ENCODE measurements around the gene OSTC.
A peak's percentile ranks its signal among the peaks of the same experiment; 100 is the strongest.

Gene OSTC

DNA sequence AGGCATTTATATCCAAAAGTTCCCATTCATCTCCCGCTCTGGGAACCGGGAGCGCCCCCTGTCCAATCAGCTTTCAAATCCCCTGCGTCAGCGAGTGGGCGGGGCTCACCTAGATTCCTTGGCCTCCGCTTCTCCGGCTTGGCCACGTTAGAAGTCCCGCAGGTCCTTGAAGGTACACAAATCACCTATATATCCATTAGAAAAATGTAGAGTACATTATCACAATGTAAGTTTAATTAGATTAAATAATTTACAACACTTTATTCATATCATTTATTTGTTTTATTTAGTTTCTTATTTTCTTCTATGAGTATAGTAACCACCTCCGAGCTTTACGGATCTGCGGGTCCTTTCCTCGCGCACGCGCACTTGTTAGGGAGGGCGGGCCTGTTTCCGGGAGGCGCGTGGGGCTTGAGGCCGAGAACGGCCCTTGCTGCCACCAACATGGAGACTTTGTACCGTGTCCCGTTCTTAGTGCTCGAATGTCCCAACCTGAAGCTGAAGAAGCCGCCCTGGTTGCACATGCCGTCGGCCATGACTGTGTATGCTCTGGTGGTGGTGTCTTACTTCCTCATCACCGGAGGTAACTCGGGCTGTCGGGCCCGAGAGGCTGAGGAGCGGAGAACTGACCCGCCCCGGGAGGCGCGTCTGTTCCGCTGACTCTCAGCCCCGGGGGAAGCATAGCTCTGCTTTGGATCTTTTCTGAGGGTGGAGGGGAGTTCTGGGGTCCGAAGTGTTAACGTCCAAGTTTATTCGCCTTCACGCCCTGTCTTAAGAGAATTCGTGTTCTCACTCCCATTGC lies at the start of gene OSTC:
Gene OSTC (plus strand): TSS at position 388 of the 802 bp plus-strand sequence. CDS start 57 bp downstream, at position 445.
- H3K4me1 ChIP-seq (ENCODE audit: insufficient read depth, low read length, severe bottlenecking): peaks cover 15% of the 10 kb centered on the region
- H4K20me1 ChIP-seq (ENCODE audit: insufficient read depth, low read length): no peaks in the 10 kb centered on the region
- peaks cover 37% of the 10 kb centered on the region for H3K79me2 ChIP-seq (ENCODE audit: insufficient read depth, low read length)
- H2AFZ ChIP-seq (ENCODE audit: low read length): peak within 1 kb of the TSS; percentile 98
- H3F3A ChIP-seq (ENCODE audit: insufficient read depth, low read length): no peaks in the 10 kb centered on the region
- no peaks in the 10 kb centered on the region for H3K9me2 ChIP-seq (ENCODE audit: low read depth, low read length)
- H3K9ac ChIP-seq (ENCODE audit: low read length): peak within 1 kb of the TSS; percentile 90
- H3K27me3 ChIP-seq (ENCODE audit: insufficient read depth, low read length): no peaks in the 10 kb centered on the region
- H3K9me3 ChIP-seq (ENCODE audit: low read length): no peaks in the 10 kb centered on the region
- TF ChIP-seq, protein P1, sequence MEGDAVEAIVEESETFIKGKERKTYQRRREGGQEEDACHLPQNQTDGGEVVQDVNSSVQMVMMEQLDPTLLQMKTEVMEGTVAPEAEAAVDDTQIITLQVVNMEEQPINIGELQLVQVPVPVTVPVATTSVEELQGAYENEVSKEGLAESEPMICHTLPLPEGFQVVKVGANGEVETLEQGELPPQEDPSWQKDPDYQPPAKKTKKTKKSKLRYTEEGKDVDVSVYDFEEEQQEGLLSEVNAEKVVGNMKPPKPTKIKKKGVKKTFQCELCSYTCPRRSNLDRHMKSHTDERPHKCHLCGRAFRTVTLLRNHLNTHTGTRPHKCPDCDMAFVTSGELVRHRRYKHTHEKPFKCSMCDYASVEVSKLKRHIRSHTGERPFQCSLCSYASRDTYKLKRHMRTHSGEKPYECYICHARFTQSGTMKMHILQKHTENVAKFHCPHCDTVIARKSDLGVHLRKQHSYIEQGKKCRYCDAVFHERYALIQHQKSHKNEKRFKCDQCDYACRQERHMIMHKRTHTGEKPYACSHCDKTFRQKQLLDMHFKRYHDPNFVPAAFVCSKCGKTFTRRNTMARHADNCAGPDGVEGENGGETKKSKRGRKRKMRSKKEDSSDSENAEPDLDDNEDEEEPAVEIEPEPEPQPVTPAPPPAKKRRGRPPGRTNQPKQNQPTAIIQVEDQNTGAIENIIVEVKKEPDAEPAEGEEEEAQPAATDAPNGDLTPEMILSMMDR (IDR thresholded peaks at IDR 0.05; ENCODE audit: low read length): no peak
- no peak for TF ChIP-seq EZH2 (IDR thresholded peaks at IDR 0.05; ENCODE audit: borderline replicate concordance, low read length)
- H3K27ac ChIP-seq (ENCODE audit: low read depth, low read length, poor library complexity, severe bottlenecking): peak within 1 kb of the TSS; percentile 61
- H3K36me3 ChIP-seq (ENCODE audit: insufficient read depth, low read length): peaks cover 13% of the 10 kb centered on the region
- H3K4me2 ChIP-seq (ENCODE audit: low read length): peak within 1 kb of the TSS; percentile 67
- H3K4me3 ChIP-seq (ENCODE audit: low read depth, low read length, poor library complexity, severe bottlenecking): peak within 1 kb of the TSS; percentile 93

DNA sequence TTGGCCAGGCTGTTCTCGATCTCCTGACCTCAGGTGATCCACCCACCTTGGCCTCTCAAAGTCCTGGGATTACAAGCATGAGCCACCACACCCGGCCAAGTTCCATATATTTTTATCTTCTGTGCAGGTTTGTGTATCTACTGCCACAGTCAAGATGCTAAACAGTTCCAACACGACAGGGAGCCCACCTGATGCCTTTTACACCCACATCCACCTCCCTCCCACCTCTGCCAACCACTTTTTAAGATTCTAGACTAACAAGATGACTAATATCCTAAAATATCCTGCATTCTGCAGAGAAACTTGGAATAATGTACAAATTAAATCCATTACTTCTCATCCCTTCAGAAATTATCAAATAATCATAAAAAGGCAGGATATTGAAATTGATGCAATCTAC lies 49.3 kb upstream of the OSTC start:
- no peak overlapping the region for H3K27ac ChIP-seq (ENCODE audit: low read depth, low read length, poor library complexity, severe bottlenecking)
- H2AFZ ChIP-seq (ENCODE audit: low read length): no peak overlapping the region
- no peaks in the 10 kb centered on the region for H4K20me1 ChIP-seq (ENCODE audit: insufficient read depth, low read length)
- no peak overlapping the region for H3K9ac ChIP-seq (ENCODE audit: low read length)
- H3F3A ChIP-seq (ENCODE audit: insufficient read depth, low read length): no peaks in the 10 kb centered on the region
- no peaks in the 10 kb centered on the region for H3K36me3 ChIP-seq (ENCODE audit: insufficient read depth, low read length)
- H3K9me2 ChIP-seq (ENCODE audit: low read depth, low read length): no peaks in the 10 kb centered on the region
- H3K4me1 ChIP-seq (ENCODE audit: insufficient read depth, low read length, severe bottlenecking): no peaks in the 10 kb centered on the region
- TF ChIP-seq EZH2 (IDR thresholded peaks at IDR 0.05; ENCODE audit: borderline replicate concordance, low read length): no peak
- TF ChIP-seq, protein P1 (IDR thresholded peaks at IDR 0.05; ENCODE audit: low read length): no peak
- H3K79me2 ChIP-seq (ENCODE audit: insufficient read depth, low read length): no peaks in the 10 kb centered on the region
- no peak overlapping the region for H3K4me2 ChIP-seq (ENCODE audit: low read length)
- H3K27me3 ChIP-seq (ENCODE audit: insufficient read depth, low read length): no peaks in the 10 kb centered on the region
- H3K4me3 ChIP-seq (ENCODE audit: low read depth, low read length, poor library complexity, severe bottlenecking): no peak overlapping the region
- no peaks in the 10 kb centered on the region for H3K9me3 ChIP-seq (ENCODE audit: low read length)

DNA sequence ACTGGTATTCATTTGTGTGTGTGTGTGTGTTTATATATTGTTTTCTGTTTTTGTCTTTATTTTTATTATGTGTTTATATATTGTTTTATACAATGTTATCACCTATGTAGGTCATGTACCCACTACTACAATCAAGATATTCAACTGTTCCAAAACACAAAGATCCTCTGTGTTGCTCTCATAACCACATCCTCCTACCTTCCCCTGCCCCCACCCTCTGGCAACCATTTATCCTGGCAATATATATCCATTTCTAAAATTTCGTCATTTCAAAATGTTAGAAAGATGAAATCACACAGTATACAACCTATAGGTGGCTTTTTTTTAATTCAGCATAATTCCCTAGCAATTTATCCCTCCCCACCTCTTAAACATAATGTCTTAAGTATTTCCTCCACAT lies 48.9 kb upstream of the OSTC start:
- H3K27ac ChIP-seq (ENCODE audit: low read depth, low read length, poor library complexity, severe bottlenecking): no peak overlapping the region
- H3K27me3 ChIP-seq (ENCODE audit: insufficient read depth, low read length): no peaks in the 10 kb centered on the region
- no peaks in the 10 kb centered on the region for H4K20me1 ChIP-seq (ENCODE audit: insufficient read depth, low read length)
- H3K4me1 ChIP-seq (ENCODE audit: insufficient read depth, low read length, severe bottlenecking): no peaks in the 10 kb centered on the region
- H3K9me2 ChIP-seq (ENCODE audit: low read depth, low read length): no peaks in the 10 kb centered on the region
- no peaks in the 10 kb centered on the region for H3K79me2 ChIP-seq (ENCODE audit: insufficient read depth, low read length)
- no peaks in the 10 kb centered on the region for H3F3A ChIP-seq (ENCODE audit: insufficient read depth, low read length)
- TF ChIP-seq, protein P1 (IDR thresholded peaks at IDR 0.05; ENCODE audit: low read length): no peak
- no peak for TF ChIP-seq EZH2 (IDR thresholded peaks at IDR 0.05; ENCODE audit: borderline replicate concordance, low read length)
- no peak overlapping the region for H3K4me2 ChIP-seq (ENCODE audit: low read length)
- H3K9me3 ChIP-seq (ENCODE audit: low read length): no peaks in the 10 kb centered on the region
- H3K4me3 ChIP-seq (ENCODE audit: low read depth, low read length, poor library complexity, severe bottlenecking): no peak overlapping the region
- no peak overlapping the region for H2AFZ ChIP-seq (ENCODE audit: low read length)
- no peaks in the 10 kb centered on the region for H3K36me3 ChIP-seq (ENCODE audit: insufficient read depth, low read length)
- H3K9ac ChIP-seq (ENCODE audit: low read length): no peak overlapping the region

All from OCI-LY1 (cell line).